CD4-positive, alpha-beta T cell treated with Interleukin-1 beta for 1 hour (primary cell): ENCODE data around the gene CLDN17.

Experiments used
- DNase-seq, 2 donors: peaks; one replicate each; pipeline ENCODE4 v3.0.0-alpha.2; 2020 to 2022

The CLDN17 gene

GRCh38 chr21:30116479-30116878 lies 50.1 kb downstream of the CLDN17 start:
- no peak for DNase-seq
